ENCODE data around the gene STARD6. TPM values are rescaled to one million over a fixed set of nuclear protein-coding genes. Genes with fewer than 3 reads are reported as not detected.
"Not testable (repeated sequence)": the region's sequence is repeated elsewhere in the genome, so short reads cannot be mapped to it uniquely, and the experiment has no call there.

STARD6 gene
- total RNA-seq, 4 donors from 2014 or later: not detected

DNA sequence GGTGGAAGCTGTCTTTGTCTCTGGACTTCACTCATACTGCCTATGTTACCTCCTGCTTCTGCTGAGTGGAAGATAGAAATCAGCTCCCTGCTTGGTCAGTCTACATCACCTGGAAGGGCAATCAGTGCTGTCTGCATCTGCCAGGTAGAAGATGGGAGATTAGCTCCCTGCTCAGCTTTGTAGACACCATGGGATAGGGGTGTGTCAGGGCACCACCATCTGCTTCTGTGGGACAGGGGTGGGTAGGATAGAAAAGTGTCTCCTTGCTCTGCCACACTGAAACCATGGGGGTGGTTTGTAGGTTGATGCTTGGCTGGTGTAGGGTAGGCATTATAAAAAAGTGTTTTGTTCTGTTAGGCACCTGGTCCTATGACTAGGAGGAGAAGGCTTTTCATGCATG lies 34.1 kb downstream of the STARD6 start:
- Histone ChIP-seq H3K27ac (no peak overlapping the region), H3K27me3 (no peaks in the 10 kb centered on the region), H3K36me3 (no peaks in the 10 kb centered on the region), H3K4me3 (no peak overlapping the region), H3K4me1 (no peaks in the 10 kb centered on the region), H3K9me3 (no peaks in the 10 kb centered on the region)
- DNase-seq (ENCODE audit: low spot score in 2 of 2): no peak
- TF ChIP-seq EP300 (IDR thresholded peaks at IDR 0.05) (no peak), POLR2A (IDR thresholded peaks at IDR 0.05) (no peak), POLR2AphosphoS5 (IDR thresholded peaks at IDR 0.05) (no peak)
- TF ChIP-seq, protein P1, sequence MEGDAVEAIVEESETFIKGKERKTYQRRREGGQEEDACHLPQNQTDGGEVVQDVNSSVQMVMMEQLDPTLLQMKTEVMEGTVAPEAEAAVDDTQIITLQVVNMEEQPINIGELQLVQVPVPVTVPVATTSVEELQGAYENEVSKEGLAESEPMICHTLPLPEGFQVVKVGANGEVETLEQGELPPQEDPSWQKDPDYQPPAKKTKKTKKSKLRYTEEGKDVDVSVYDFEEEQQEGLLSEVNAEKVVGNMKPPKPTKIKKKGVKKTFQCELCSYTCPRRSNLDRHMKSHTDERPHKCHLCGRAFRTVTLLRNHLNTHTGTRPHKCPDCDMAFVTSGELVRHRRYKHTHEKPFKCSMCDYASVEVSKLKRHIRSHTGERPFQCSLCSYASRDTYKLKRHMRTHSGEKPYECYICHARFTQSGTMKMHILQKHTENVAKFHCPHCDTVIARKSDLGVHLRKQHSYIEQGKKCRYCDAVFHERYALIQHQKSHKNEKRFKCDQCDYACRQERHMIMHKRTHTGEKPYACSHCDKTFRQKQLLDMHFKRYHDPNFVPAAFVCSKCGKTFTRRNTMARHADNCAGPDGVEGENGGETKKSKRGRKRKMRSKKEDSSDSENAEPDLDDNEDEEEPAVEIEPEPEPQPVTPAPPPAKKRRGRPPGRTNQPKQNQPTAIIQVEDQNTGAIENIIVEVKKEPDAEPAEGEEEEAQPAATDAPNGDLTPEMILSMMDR (IDR thresholded peaks at IDR 0.05): no peak

DNA sequence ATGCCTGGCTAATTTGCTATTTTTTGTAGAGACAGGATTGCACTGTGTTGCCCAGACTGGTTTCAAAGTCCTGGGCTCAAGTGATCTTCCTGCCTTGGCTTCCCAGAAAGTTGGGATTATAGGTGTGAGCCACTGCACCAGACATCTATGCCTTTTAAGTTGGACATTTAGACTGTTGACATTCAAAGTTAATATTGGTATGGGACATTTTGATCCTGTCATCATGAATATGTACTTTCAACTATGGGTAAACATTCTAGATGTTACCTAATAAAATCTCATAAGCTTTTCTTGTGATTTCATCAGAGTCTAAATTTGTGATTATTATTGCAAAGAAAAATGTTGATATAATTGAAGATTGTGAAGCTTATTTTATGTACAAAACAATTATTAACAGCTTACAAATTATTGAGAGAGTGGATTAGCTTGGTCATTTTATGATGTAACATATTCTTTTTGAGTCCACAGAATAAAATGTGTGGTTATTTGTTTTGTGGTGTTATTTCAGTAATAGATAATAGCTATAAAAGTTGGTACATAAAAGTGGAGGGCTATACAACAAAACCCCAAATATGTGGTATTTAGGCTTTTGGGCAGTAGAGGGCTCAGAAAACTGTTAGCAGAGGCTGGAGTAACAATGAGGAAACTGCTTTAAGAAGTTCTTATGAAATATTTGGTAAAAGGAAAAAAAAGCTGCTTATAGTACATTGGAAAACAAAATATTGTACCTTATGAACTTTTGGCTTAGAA lies 41.4 kb downstream of the STARD6 start:
- TF ChIP-seq, protein P1 (IDR thresholded peaks at IDR 0.05): no peak
- TF ChIP-seq POLR2AphosphoS5 (IDR thresholded peaks at IDR 0.05) (no peak), POLR2A (IDR thresholded peaks at IDR 0.05) (no peak), EP300 (IDR thresholded peaks at IDR 0.05) (no peak)
- Histone ChIP-seq H3K27me3 (no peaks in the 10 kb centered on the region), H3K4me3 (no peak overlapping the region), H3K27ac (no peak overlapping the region), H3K4me1 (no peaks in the 10 kb centered on the region), H3K36me3 (no peaks in the 10 kb centered on the region), H3K9me3 (no peaks in the 10 kb centered on the region)
- DNase-seq (ENCODE audit: low spot score in 2 of 2): no peak

DNA sequence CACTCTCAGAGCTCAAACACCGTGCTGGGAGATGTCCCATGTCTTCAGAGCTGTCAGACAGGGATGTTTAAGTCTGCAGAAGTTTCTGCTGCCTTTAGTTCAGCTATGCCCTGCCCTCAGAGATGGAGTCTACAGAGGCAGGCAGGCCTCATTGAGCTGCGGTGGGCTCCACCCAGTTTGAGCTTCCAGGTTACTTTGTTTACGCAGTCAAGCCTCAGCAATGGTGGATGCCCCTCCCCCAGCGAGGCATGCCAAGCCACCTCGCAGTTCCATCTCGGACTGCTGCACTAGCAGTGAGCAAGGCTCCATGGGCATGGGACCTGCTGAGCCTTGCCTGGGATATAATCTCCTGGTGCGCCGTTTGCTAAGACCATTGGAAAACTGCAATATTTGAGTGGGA lies 48.1 kb downstream of the STARD6 start:
- 100% methylated on average over 2 of the region's 8 CpGs for WGBS
- H3K27me3 ChIP-seq; H3K36me3 ChIP-seq; H3K4me1 ChIP-seq; H3K27ac ChIP-seq; H3K9me3 ChIP-seq; H3K4me3 ChIP-seq; DNase-seq (ENCODE audit: low spot score in 2 of 2): not testable (repeated sequence)

DNA sequence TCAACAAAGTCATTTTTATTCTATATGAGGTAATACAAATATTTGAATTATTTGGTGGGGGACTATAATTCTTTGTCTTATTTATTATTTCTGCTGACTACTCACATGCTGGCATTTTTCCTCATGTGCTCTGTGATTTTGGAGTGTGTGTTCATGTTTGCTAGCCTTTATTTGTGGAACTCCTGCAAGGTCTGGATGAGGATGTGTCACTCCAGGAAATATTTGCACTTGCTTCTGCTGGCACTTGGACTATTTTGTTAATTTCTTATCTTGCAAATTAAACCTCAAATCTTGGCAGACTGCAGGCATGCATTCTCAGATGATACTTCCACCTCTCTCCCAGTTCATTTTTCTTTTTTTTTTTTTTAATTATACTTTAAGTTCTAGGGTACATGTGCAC lies 54.2 kb downstream of the STARD6 start:
- TF ChIP-seq POLR2AphosphoS5 (IDR thresholded peaks at IDR 0.05) (no peak), EP300 (IDR thresholded peaks at IDR 0.05) (no peak)
- TF ChIP-seq, protein P1 (IDR thresholded peaks at IDR 0.05): no peak
- Histone ChIP-seq H3K36me3 (no peaks in the 10 kb centered on the region), H3K9me3 (peaks cover 11% of the 10 kb centered on the region), H3K4me1 (no peaks in the 10 kb centered on the region), H3K27ac (no peak overlapping the region), H3K4me3 (no peak overlapping the region), H3K27me3 (no peaks in the 10 kb centered on the region)
- no peak for DNase-seq (ENCODE audit: low spot score in 2 of 2)

DNA sequence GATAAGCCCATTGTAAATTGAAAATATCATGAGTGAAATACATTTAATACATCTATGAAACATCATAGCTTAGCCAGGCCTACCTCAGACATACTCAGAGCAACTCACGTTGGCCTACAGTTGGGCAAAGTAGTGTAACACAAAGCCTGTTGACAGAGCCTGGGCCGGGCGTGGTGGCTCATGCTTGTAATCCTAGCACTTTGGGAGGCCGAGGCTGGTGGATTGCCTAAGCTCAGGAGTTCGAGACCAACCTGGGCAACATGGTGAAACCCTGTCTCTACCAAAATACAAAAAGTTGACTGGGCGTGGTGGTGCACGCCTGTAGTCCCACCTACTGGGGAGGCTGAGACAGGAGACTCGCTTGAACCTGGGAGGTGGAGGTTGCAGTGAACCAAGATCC lies 58.7 kb downstream of the STARD6 start:
- not testable (repeated sequence) for H3K36me3 ChIP-seq; H3K27me3 ChIP-seq; H3K4me1 ChIP-seq; DNase-seq (ENCODE audit: low spot score in 2 of 2); H3K27ac ChIP-seq; H3K4me3 ChIP-seq
- WGBS: 99% methylated on average over 8 of the region's 8 CpGs
- peaks cover 11% of the 10 kb centered on the region for H3K9me3 ChIP-seq

DNA sequence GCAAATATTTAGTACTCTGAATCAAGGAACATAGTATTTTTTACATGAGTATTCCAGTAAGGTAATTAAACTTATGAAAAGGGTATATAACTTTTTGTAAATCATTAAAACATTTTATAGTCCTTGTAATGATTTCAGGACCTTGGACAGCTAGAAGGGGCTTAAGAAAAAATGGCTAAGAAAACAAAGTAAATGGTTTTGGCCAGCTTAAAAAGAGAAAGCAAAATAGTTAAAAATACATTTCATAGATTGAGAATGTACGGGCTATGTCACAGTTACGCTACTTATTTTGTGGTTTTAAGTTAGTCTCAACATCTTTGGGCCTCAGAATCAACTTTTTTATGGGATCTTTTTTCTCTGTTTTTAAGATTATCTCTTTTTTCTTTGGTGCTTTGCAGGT lies 61.6 kb downstream of the STARD6 start:
- whole genome bisulfite sequencing: 94% methylated on average over 2 of the region's 2 CpGs
- no peaks in the 10 kb centered on the region for H3K4me1 ChIP-seq
- H3K27me3 ChIP-seq: no peaks in the 10 kb centered on the region
- TF ChIP-seq EP300 (IDR thresholded peaks at IDR 0.05) (no peak), POLR2A (IDR thresholded peaks at IDR 0.05) (no peak), POLR2AphosphoS5 (IDR thresholded peaks at IDR 0.05) (no peak)
- TF ChIP-seq, protein P1 (IDR thresholded peaks at IDR 0.05): no peak
- no peak for DNase-seq (ENCODE audit: low spot score in 2 of 2)
- peaks cover 17% of the 10 kb centered on the region for H3K36me3 ChIP-seq
- H3K9me3 ChIP-seq: peaks cover 8% of the 10 kb centered on the region
- no peak overlapping the region for H3K4me3 ChIP-seq
- no peak overlapping the region for H3K27ac ChIP-seq
